Hepatocyte (in vitro differentiated cells): Measurements from ENCODE around the gene TTC38.

Experiments used
- EZH2 ChIP-seq: fragments of 200-600 bp; sonication (generic); IDR thresholded peaks from 2 replicates; pipeline ENCODE4 v1.6.1; 2016; ENCODE audit warnings: antibody characterized with exemption, mild to moderate bottlenecking, borderline replicate concordance
- TF ChIP-seq, protein P1 (sequence below): fragments of 200-600 bp; sonication (generic); IDR thresholded peaks from 2 replicates; pipeline ENCODE4 v1.5.1; 2016; ENCODE audit warnings: antibody characterized with exemption, mild to moderate bottlenecking; ENCODE audit not compliant: poor library complexity

DNA sequence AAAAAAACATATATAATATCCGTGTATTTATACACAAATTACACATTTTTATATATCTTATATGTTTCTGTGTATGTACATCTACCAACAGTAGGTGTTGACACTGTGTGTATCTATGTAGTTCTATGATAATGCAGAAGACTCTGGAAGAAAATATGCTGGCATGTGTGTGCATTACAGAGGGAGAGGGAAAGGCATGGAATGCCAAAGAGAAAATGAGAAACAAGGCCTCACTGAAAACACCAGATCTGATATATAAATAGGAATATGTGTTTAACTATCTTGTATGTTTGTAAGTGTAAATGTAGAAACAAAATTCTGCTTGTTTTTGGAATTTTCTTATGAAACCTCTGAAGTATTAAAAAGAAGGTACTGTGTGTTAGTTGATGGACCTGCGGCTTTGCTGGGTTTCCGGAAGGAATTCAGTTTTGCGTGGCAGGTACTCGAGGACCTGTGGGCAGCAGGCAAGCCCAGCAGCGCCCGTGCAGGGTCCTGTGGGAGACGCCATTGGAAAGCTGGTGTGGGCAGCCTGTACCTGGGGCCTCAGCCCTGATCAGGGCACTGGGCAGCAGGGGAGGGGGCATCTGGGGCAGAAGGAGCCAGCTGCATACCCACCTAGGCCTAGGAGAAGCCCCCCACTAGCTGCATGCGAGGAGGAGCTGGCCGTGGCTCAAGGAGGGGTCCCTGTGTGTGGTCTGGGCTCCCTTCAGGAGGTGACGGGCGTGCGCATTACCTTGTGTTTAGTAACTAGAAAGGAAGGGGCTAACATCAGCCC is 60.1 kb downstream of the TTC38 start:
- no peak for TF ChIP-seq EZH2
- TF ChIP-seq, protein P1, sequence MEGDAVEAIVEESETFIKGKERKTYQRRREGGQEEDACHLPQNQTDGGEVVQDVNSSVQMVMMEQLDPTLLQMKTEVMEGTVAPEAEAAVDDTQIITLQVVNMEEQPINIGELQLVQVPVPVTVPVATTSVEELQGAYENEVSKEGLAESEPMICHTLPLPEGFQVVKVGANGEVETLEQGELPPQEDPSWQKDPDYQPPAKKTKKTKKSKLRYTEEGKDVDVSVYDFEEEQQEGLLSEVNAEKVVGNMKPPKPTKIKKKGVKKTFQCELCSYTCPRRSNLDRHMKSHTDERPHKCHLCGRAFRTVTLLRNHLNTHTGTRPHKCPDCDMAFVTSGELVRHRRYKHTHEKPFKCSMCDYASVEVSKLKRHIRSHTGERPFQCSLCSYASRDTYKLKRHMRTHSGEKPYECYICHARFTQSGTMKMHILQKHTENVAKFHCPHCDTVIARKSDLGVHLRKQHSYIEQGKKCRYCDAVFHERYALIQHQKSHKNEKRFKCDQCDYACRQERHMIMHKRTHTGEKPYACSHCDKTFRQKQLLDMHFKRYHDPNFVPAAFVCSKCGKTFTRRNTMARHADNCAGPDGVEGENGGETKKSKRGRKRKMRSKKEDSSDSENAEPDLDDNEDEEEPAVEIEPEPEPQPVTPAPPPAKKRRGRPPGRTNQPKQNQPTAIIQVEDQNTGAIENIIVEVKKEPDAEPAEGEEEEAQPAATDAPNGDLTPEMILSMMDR: no peak
